Measurements from ENCODE around the gene BHLHE41. TPM values are rescaled to one million over a fixed set of nuclear protein-coding genes. Genes with fewer than 3 reads are reported as not detected.

BHLHE41 gene
- total and polyA plus RNA-seq, 2 experiments from 2014 or later, result 1.6 to 3.6 TPM

- Histone ChIP-seq H3K27me3 (peaks cover 29% of the 10 kb centered on the region), H3K4me3 (no peak overlapping the region), H3K4me2 (no peak overlapping the region), H3K4me1 (ENCODE audit: insufficient read depth) (no peaks in the 10 kb centered on the region), H2AFZ (no peak overlapping the region), H3K9me3 (ENCODE audit: low read depth) (no peaks in the 10 kb centered on the region), H3K36me3 (replicated peaks; ENCODE audit: insufficient read depth, low read depth) (no peaks in the 10 kb centered on the region), H3K9me2 (replicated peaks; ENCODE audit: insufficient read depth) (no peaks in the 10 kb centered on the region), H3K79me2 (no peaks in the 10 kb centered on the region), H4K20me1 (ENCODE audit: insufficient read depth, poor library complexity, severe bottlenecking) (no peaks in the 10 kb centered on the region), H3K27ac (no peak overlapping the region)
- no peak for DNase-seq (ENCODE audit: low spot score)
- TF ChIP-seq EZH2 (IDR thresholded peaks at IDR 0.05; ENCODE audit: borderline replicate concordance) (no peak), CTCF (IDR thresholded peaks at IDR 0.05; ENCODE audit: poor library complexity) (no peak), EZH2phosphoT487 (IDR thresholded peaks at IDR 0.05; ENCODE audit: low read depth, severe bottlenecking, unreplicated experiment) (no peak)
Observed at GRCh38 chr12:26133521-26133920, 8.7 kb upstream of the BHLHE41 start.

GRCh38 chr12:26132866-26133265 lies 8.0 kb upstream of the BHLHE41 start:
- H3K36me3 ChIP-seq (replicated peaks; ENCODE audit: insufficient read depth, low read depth), result no peaks in the 10 kb centered on the region
- DNase-seq (ENCODE audit: low spot score), result no peak
- H3K9me3 ChIP-seq (ENCODE audit: low read depth), result no peaks in the 10 kb centered on the region
- TF ChIP-seq CTCF (IDR thresholded peaks at IDR 0.05; ENCODE audit: poor library complexity) (no peak), EZH2 (IDR thresholded peaks at IDR 0.05; ENCODE audit: borderline replicate concordance) (no peak), EZH2phosphoT487 (IDR thresholded peaks at IDR 0.05; ENCODE audit: low read depth, severe bottlenecking, unreplicated experiment) (no peak)
- peaks cover 36% of the 10 kb centered on the region for H3K27me3 ChIP-seq
- no peak overlapping the region for H3K4me2 ChIP-seq
- WGBS (ENCODE audit: low lambda C conversion rate, missing lambda C conversion rate), result 78% methylated on average over 1 of the region's 1 CpG
- no peaks in the 10 kb centered on the region for H3K4me1 ChIP-seq (ENCODE audit: insufficient read depth)
- no peak overlapping the region for H3K4me3 ChIP-seq
- no peaks in the 10 kb centered on the region for H4K20me1 ChIP-seq (ENCODE audit: insufficient read depth, poor library complexity, severe bottlenecking)
- H3K27ac ChIP-seq, result no peak overlapping the region
- no peaks in the 10 kb centered on the region for H3K9me2 ChIP-seq (replicated peaks; ENCODE audit: insufficient read depth)
- H2AFZ ChIP-seq, result no peak overlapping the region
- H3K79me2 ChIP-seq, result no peaks in the 10 kb centered on the region

GRCh38 chr12:26131936-26132335 lies 7.1 kb upstream of the BHLHE41 start:
- H3K9me3 ChIP-seq (ENCODE audit: low read depth), result no peaks in the 10 kb centered on the region
- H3K27ac ChIP-seq, result no peak overlapping the region
- WGBS (ENCODE audit: low lambda C conversion rate, missing lambda C conversion rate), result 83% methylated on average over 1 of the region's 1 CpG
- H3K27me3 ChIP-seq, result peaks cover 45% of the 10 kb centered on the region
- H3K4me3 ChIP-seq, result no peak overlapping the region
- no peaks in the 10 kb centered on the region for H4K20me1 ChIP-seq (ENCODE audit: insufficient read depth, poor library complexity, severe bottlenecking)
- no peak overlapping the region for H2AFZ ChIP-seq
- no peak overlapping the region for H3K4me2 ChIP-seq
- no peaks in the 10 kb centered on the region for H3K79me2 ChIP-seq
- H3K36me3 ChIP-seq (replicated peaks; ENCODE audit: insufficient read depth, low read depth), result no peaks in the 10 kb centered on the region
- no peak for TF ChIP-seq EZH2phosphoT487 (IDR thresholded peaks at IDR 0.05; ENCODE audit: low read depth, severe bottlenecking, unreplicated experiment)
- TF ChIP-seq EZH2 (IDR thresholded peaks at IDR 0.05; ENCODE audit: borderline replicate concordance), result no peak
- TF ChIP-seq CTCF (IDR thresholded peaks at IDR 0.05; ENCODE audit: poor library complexity), result no peak
- H3K9me2 ChIP-seq (replicated peaks; ENCODE audit: insufficient read depth), result no peaks in the 10 kb centered on the region
- no peak for DNase-seq (ENCODE audit: low spot score)
- peaks cover 2% of the 10 kb centered on the region for H3K4me1 ChIP-seq (ENCODE audit: insufficient read depth)

GRCh38 chr12:26130728-26131127 lies 5.9 kb upstream of the BHLHE41 start:
- 74% methylated on average over 3 of the region's 3 CpGs for WGBS (ENCODE audit: low lambda C conversion rate, missing lambda C conversion rate)
- no peaks in the 10 kb centered on the region for H3K9me3 ChIP-seq (ENCODE audit: low read depth)
- no peak overlapping the region for H2AFZ ChIP-seq
- TF ChIP-seq CTCF (IDR thresholded peaks at IDR 0.05; ENCODE audit: poor library complexity) (no peak), EZH2phosphoT487 (IDR thresholded peaks at IDR 0.05; ENCODE audit: low read depth, severe bottlenecking, unreplicated experiment) (no peak), EZH2 (IDR thresholded peaks at IDR 0.05; ENCODE audit: borderline replicate concordance) (no peak)
- H3K36me3 ChIP-seq (replicated peaks; ENCODE audit: insufficient read depth, low read depth), result no peaks in the 10 kb centered on the region
- H3K27me3 ChIP-seq, result peaks cover 47% of the 10 kb centered on the region
- H3K4me1 ChIP-seq (ENCODE audit: insufficient read depth), result peaks cover 5% of the 10 kb centered on the region
- no peak overlapping the region for H3K27ac ChIP-seq
- no peak for DNase-seq (ENCODE audit: low spot score)
- H4K20me1 ChIP-seq (ENCODE audit: insufficient read depth, poor library complexity, severe bottlenecking), result no peaks in the 10 kb centered on the region
- no peaks in the 10 kb centered on the region for H3K79me2 ChIP-seq
- no peaks in the 10 kb centered on the region for H3K9me2 ChIP-seq (replicated peaks; ENCODE audit: insufficient read depth)
- H3K4me3 ChIP-seq, result no peak overlapping the region
- no peak overlapping the region for H3K4me2 ChIP-seq

Measured in hepatocyte (in vitro differentiated cells).